Measurements from ENCODE around the gene RGS3.

RGS3 gene

GRCh38 chr9:113600871-113601614 is 137.5 kb downstream of the RGS3 start:
- no peak for DNase-seq (ENCODE audit: low spot score)

- no peak for DNase-seq (ENCODE audit: low spot score)
Observed at GRCh38 chr9:113601656-113602055, 138.1 kb downstream of the RGS3 start.

- no peak for DNase-seq (ENCODE audit: low spot score)
Observed at GRCh38 chr9:113602126-113603047, 138.9 kb downstream of the RGS3 start.

GRCh38 chr9:113603048-113603375 is 139.5 kb downstream of the RGS3 start:
- DNase-seq (ENCODE audit: low spot score), result no peak

DNA sequence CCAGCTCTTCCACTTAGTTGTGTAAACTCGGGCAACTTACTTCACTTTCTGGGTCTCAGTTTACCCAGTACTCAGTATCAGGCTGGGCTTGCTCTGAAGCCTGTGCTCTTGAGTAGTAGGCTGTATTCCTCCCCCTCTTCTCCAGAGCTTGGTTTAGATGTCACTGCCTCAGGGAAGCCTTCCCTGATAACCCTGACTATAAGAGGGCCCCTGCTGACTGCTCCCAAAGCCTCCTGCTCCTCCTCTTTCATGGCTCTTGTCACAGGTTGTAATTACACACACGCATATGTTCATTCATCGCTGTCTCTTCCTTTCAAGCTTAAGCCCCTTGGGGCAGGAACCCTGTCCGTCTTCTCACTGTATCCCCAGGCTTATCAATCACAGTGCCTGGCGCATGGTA is 140.2 kb downstream of the RGS3 start:
- no peak for DNase-seq (ENCODE audit: low spot score)

- DNase-seq (ENCODE audit: low spot score), result no peak
Observed at GRCh38 chr9:113604393-113604792, 140.9 kb downstream of the RGS3 start.

DNA sequence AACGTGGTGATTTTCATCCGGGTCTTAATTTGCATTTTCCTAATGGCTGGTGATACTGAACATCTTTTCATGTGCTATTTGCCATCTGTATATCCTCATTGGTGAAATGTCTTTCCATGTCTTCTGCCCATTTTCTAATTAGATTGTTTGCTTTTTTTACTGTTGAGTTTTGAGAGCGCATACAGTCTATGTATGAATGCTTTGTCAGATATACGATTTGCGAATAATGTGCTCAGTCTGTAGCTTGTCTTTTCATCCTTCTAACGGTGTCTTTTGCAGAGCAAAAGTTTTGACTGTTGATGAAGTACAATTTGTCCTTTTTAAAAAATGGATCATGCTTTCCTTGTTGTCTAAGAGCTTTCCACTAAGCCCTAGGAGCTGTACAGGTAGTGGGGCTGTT is 143.0 kb downstream of the RGS3 start:
- no peak for DNase-seq (ENCODE audit: low spot score)

DNA sequence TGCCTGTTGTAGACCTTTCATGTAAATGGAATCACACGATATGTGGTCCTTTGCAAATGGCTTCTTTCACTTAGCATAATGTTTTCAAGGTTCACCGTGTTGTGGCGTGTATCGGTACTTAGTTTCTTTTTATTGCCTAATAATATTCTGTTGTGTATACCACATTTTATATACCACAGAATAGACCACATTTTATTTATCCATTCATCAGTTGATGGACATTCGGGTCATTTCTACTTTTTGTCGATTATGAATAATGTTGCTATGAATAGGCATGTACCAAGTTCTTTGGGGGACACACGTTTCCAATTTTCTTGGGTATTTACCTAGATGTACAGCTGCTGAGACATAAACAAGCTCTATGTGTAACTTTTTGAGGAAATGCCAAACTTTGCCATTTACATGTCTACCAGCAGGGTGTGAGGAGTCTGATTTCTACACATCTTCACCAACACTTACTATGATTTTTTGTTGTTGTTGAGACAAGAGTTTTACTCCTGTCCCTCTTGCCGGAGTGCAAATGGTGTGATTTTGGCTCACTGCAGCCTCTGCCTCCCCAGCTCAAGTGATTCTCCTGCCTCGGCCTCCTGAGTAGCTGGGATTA is 144.7 kb downstream of the RGS3 start:
- DNase-seq (ENCODE audit: low spot score), result no peak

DNA sequence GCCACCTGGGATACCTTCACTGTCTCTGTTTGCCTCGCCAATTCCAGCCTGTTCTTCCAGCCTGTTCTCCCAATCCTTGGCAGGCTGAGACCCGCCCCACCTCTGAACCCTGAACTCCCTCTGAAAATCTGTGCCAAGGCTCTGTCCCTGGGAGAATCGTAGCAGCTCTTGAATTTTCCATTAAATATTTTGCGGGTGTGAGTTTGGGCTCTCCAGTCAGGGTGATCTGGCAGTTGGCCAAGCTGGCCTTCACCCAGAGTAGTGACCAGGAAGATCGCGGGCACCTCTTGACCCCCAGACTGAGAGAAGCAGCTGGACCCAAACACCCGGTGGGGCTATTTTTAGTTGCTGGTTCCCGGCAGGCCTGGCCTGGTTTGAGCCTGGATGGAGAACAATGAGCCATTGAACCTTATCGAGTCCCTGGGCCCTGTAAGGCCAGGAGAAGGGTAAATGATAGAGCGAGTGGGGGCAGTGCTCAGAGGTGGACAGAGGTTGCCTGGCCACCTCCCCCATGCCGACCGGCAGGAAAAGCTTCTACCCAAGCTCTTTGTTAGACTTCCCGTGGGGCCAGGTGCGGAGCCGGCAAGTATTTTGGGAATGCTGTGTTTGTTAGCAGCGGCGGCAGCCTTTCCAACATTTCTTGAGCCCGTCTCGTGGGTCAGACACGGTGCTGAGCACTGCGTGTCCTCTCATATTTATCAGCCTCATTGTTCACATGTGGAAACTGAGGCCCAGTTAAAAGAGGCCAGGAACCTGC is 146.2 kb downstream of the RGS3 start:
- peak; percentile 80 for DNase-seq (ENCODE audit: low spot score)

- DNase-seq (ENCODE audit: low spot score), result no peak
Observed at GRCh38 chr9:113611461-113612215, 148.1 kb downstream of the RGS3 start.

DNA sequence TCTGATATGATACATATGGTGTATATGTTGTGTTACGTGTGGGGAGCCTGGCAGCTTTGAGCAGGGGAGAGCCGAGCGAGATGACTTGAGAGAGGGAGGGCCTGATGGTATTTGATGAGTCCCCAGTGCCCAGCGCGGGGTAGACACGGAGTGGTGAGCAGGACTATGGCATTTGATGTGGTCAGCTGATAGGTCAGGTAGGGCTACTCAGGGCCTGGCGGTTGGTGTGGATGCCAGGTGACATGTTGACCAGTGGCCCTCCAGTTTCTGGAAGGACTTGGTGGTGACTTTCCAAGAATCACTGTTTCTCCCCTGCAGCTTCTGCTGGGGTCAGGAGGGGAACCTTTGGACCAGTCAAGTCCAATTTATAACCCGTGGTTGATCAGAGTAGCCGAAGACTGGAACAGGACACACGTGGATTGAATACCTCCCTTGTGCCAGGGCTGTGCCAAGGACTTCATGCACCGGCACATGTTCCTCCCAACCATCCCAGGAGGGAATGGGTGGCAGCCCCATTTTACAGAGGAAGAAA is 148.8 kb downstream of the RGS3 start:
- no peak for DNase-seq (ENCODE audit: low spot score)

GRCh38 chr9:113612828-113613227 is 149.3 kb downstream of the RGS3 start:
- DNase-seq (ENCODE audit: low spot score), result no peak

DNA sequence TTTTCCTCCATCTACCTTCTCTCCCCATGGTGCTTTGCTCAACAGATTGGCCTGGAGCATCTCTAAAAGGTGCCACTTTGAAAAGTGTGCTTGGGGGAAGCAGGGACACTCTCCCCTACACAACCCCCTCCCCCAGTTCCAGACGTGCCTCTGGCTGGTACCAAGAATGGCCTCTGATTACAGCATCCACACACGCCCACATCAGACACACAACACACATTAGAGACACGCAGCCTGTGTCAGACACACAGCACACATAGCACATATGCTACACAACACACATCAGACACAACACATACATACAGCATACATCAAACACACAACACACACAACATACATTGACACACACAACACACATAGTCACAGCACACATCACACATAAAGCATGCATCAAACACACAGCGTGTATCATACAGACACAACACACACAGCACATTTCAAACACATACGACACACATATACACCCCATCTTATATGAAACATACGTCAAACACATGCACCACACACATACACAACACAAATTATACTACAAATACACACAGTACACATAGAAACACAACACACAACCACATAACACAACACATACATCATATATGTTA is 150.4 kb downstream of the RGS3 start:
- no peak for DNase-seq (ENCODE audit: low spot score)

GRCh38 chr9:113614843-113615648 is 151.5 kb downstream of the RGS3 start:
- DNase-seq (ENCODE audit: low spot score), result no peak

GRCh38 chr9:113616116-113616515 is 152.6 kb downstream of the RGS3 start:
- DNase-seq (ENCODE audit: low spot score), result no peak

DNA sequence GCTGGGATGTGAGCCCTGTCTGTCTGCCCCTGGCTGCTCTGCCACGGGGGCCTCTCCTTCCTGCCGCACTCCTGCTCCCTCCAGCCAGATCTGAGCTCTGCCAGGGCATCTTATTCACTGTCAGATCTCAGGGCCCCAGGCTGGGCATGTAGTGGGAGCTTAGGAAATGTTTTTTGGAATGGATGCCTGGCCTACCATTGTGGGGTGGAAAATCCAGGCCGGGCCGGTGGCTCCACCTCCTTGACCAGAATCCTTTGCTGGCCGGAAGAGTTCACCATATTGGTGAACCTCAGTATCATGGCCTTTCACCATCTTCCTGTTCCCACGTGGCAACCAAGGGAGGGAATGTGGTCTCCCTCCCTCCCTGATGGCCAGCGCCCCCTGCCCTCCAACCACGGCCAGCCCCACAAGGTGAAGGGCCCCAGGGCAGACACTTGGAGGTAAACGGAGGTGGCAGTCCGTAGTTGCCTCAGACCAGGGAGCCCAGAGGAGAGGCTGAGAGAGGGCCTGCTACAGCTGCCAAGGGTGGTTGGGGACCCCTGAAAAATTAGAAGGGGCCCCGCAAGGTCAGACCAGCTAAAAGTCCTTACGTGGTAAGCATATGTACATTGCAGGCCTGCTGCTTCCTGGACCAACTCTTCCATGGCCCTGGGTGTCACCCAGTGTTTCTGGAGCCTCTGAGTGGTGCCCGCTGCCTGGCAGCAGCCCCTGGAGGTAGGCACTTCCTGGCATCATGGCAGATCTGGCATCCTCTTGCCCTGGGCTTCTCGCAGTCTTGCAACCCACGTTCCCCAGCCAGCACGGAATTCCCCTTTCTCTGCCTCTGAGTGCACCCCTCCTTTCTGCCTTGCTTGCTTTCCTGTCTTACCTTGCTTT is 153.3 kb downstream of the RGS3 start:
- DNase-seq (ENCODE audit: low spot score), result no peak

GRCh38 chr9:113617550-113617949 is 154.0 kb downstream of the RGS3 start:
- no peak for DNase-seq (ENCODE audit: low spot score)

DNA sequence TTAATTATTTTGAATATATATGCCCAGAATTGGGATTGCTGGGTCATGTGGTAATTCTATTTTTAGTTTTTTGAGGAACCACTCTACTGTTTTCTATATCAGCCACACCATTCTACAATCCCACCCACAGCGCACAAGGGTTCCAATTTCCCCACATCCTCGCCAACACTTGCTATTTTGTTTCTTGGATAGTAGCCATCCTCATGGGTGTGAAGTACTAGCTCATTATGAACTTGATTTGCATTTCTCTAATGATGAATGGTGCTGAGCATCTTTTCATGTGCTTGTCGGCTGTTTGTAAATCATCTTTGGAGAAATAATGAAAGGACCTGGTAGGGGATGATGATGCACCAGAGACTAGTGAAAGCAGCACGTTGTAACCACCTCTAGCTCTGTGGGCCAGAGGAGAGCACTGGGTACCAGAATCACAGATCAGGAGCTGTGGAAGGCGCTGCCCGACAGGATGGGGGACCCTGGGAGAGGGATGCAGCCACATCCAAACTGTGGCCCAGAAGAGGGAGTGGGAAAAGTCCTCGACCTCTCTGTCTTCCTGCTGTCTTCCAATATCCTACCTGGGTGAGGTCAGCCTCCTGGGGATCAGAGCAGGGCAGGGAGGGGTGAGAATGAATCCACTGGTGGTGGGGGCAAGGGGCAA is 155.4 kb downstream of the RGS3 start:
- no peak for DNase-seq (ENCODE audit: low spot score)

Measured in pons (tissue), 1 donor.